Measurements from ENCODE around the gene CYLC1. TPM values are rescaled to one million over a fixed set of nuclear protein-coding genes. Genes with fewer than 3 reads are reported as not detected.
A peak's percentile ranks its signal among the peaks of the same experiment; 100 is the strongest.

The CYLC1 gene
- total RNA-seq (ENCODE audit: unreplicated experiment), result not detected
- long read RNA-seq, result 0 reads

GRCh38 chrX:83860846-83861245, at the start of gene CYLC1:
Gene CYLC1, plus strand, starts transcription at chrX:83861146. Its CDS starts 37 bp downstream, at chrX:83861183.
- Mint-ChIP-seq H3K4me3 (ENCODE audit: unreplicated experiment) (no peak within 1 kb of the TSS), H3K27me3 (ENCODE audit: unreplicated experiment) (no peaks in the 10 kb centered on the region), H3K4me1 (ENCODE audit: unreplicated experiment) (no peaks in the 10 kb centered on the region), H3K9me3 (ENCODE audit: unreplicated experiment) (no peaks in the 10 kb centered on the region), H3K36me3 (ENCODE audit: low read depth, unreplicated experiment) (no peaks in the 10 kb centered on the region), H3K27ac (ENCODE audit: unreplicated experiment) (no peak within 1 kb of the TSS)
- no peak for TF ChIP-seq CTCF (IDR thresholded peaks at IDR 0.05; ENCODE audit: unreplicated experiment)
- DNase-seq (ENCODE audit: low spot score), result no peak

- no peaks in the 10 kb centered on the region for H3K36me3 Mint-ChIP-seq (ENCODE audit: low read depth, unreplicated experiment)
- TF ChIP-seq CTCF (IDR thresholded peaks at IDR 0.05; ENCODE audit: unreplicated experiment), result no peak
- peaks cover 1% of the 10 kb centered on the region for H3K27me3 Mint-ChIP-seq (ENCODE audit: unreplicated experiment)
- H3K27ac Mint-ChIP-seq (ENCODE audit: unreplicated experiment), result no peak overlapping the region
- H3K4me3 Mint-ChIP-seq (ENCODE audit: unreplicated experiment), result no peak overlapping the region
- no peaks in the 10 kb centered on the region for H3K9me3 Mint-ChIP-seq (ENCODE audit: unreplicated experiment)
- no peak for DNase-seq (ENCODE audit: low spot score)
- no peaks in the 10 kb centered on the region for H3K4me1 Mint-ChIP-seq (ENCODE audit: unreplicated experiment)
Observed at GRCh38 chrX:83819304-83819703, 41.6 kb upstream of the CYLC1 start.

- Mint-ChIP-seq H3K4me1 (ENCODE audit: unreplicated experiment) (peaks cover 9% of the 10 kb centered on the region), H3K36me3 (ENCODE audit: low read depth, unreplicated experiment) (no peaks in the 10 kb centered on the region), H3K9me3 (ENCODE audit: unreplicated experiment) (no peaks in the 10 kb centered on the region), H3K27me3 (ENCODE audit: unreplicated experiment) (no peaks in the 10 kb centered on the region), H3K27ac (ENCODE audit: unreplicated experiment) (no peak overlapping the region), H3K4me3 (ENCODE audit: unreplicated experiment) (no peak overlapping the region)
- no peak for TF ChIP-seq CTCF (IDR thresholded peaks at IDR 0.05; ENCODE audit: unreplicated experiment)
- no peak for DNase-seq (ENCODE audit: low spot score)
Observed at GRCh38 chrX:83829874-83830273, 31.1 kb upstream of the CYLC1 start.

- Mint-ChIP-seq H3K27ac (ENCODE audit: unreplicated experiment) (no peak overlapping the region), H3K4me3 (ENCODE audit: unreplicated experiment) (no peak overlapping the region), H3K4me1 (ENCODE audit: unreplicated experiment) (no peaks in the 10 kb centered on the region), H3K27me3 (ENCODE audit: unreplicated experiment) (no peaks in the 10 kb centered on the region), H3K36me3 (ENCODE audit: low read depth, unreplicated experiment) (no peaks in the 10 kb centered on the region), H3K9me3 (ENCODE audit: unreplicated experiment) (no peaks in the 10 kb centered on the region)
- peak; percentile 56 for TF ChIP-seq CTCF (IDR thresholded peaks at IDR 0.05; ENCODE audit: unreplicated experiment)
- peak; percentile 2 for DNase-seq (ENCODE audit: low spot score)
Observed at GRCh38 chrX:83845397-83845796, 15.5 kb upstream of the CYLC1 start.

GRCh38 chrX:83847339-83847738, 13.6 kb upstream of the CYLC1 start:
- H3K27ac Mint-ChIP-seq (ENCODE audit: unreplicated experiment), result no peak overlapping the region
- DNase-seq (ENCODE audit: low spot score), result no peak
- H3K36me3 Mint-ChIP-seq (ENCODE audit: low read depth, unreplicated experiment), result no peaks in the 10 kb centered on the region
- H3K27me3 Mint-ChIP-seq (ENCODE audit: unreplicated experiment), result no peaks in the 10 kb centered on the region
- TF ChIP-seq CTCF (IDR thresholded peaks at IDR 0.05; ENCODE audit: unreplicated experiment), result no peak
- no peaks in the 10 kb centered on the region for H3K4me1 Mint-ChIP-seq (ENCODE audit: unreplicated experiment)
- no peaks in the 10 kb centered on the region for H3K9me3 Mint-ChIP-seq (ENCODE audit: unreplicated experiment)
- H3K4me3 Mint-ChIP-seq (ENCODE audit: unreplicated experiment), result no peak overlapping the region

Measured in endothelial cell (in vitro differentiated cells).